ENCODE measurements around the gene FAM209B.
"Not testable (repeated sequence)": the region's sequence is repeated elsewhere in the genome, so short reads cannot be mapped to it uniquely, and the experiment has no call there.

The FAM209B gene, protein sequence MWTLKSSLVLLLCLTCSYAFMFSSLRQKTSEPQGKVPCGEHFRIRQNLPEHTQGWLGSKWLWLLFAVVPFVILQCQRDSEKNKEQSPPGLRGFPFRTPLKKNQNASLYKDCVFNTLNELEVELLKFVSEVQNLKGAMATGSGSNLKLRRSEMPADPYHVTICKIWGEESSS

GRCh38 chr20:56532946-56533345 lies at the start of gene FAM209B:
TSS of gene FAM209B (plus strand) at chr20:56533246. CDS start at chr20:56533342, 96 bp downstream.
- not testable (repeated sequence) for DNase-seq

GRCh38 chr20:56483970-56484369 lies 49.1 kb upstream of the FAM209B start:
- no peak for DNase-seq

DNA sequence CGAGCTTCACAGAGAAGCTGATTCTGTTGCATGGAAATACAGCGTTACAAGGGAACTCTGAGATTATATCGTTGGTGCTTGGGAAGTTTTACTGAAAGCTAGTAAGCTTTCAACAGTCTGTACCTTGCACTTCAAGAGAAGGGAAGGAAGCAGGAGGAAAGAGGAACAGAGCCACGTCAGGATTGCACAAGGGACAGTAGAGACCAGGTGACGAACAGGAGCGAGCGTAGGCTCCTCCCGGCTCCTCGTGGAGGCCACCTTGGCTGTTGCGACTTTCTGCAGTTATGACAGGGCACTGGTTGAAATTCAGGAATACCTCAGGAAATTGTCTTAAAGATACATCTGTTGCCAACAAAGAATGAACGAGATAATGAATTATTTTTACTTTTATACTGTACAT lies 45.8 kb upstream of the FAM209B start:
- DNase-seq = no peak

GRCh38 chr20:56488566-56488965 lies 44.5 kb upstream of the FAM209B start:
- no peak for DNase-seq

- DNase-seq = no peak
These were observed 31.9 kb upstream of the FAM209B start for GRCh38 chr20:56501116-56501515.

DNA sequence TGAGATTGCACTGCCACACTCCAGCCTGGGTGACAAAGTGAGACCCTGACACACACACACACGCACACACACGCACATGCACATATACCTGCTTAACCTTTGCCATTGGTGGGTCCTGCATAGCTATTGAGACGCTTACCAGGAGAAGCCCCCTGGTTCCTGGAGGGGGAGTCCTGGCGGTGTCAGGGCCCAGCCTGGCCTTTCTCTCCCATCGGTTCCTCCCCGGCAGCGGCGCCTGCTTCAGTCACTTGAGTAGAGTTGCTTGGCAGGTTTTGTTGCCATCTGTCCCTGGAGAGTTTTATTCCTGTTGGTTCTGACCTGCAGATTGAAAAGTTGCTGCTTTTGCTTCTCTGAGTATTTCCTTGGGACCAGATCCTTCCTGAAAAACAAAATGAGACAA lies 29.1 kb upstream of the FAM209B start:
- DNase-seq = no peak

DNA sequence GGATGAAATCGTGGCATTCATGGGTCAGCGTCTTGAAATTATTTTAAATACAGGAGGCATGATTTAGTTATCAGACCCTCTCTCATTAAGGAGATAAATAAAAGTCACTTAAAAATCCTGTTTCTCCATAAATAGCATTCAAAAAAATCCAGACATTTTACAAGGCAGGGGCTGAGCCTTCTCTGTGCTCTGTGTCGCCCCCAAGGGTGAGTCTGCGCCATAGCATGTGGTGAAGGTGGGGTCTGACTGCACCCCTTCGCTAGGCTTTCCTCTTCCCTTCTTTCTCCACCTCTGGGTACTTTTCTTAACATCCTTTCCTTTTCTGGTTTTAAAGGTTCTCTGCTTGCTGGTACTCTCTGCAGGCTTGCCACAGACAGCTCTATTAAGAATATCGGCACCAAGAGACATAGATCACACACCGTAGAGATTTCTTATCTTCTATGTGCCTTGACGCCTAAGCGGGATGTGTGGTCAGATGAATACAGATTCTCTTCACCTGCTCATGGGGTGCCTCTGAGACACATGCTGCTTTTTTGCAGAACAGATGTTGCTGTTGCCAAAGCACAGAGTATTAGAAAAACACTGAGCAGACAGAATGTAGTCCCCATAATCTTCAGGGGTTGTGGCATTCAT lies 28.6 kb upstream of the FAM209B start:
- DNase-seq = no peak

GRCh38 chr20:56506103-56506502 lies 26.9 kb upstream of the FAM209B start:
- no peak for DNase-seq

DNA sequence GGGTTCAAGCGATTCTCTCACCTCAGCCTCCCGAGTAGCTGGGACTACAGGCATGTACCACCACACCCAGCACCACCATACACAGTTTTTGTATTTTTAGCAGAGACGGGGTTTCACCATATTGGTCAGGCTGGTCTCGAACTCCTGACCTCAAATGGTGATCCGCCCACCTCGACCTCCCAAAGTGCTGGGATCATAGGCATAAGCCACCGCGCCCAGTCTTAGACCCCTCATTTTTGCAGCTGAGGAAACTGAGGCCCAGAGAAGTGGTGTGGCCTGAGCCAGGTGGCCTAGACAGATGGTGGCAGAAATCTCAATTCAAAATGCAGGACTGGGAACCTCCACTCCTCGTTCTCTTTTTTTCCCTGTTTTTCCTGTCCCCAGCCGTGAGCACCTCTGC lies 21.1 kb upstream of the FAM209B start:
- no peak for DNase-seq

DNA sequence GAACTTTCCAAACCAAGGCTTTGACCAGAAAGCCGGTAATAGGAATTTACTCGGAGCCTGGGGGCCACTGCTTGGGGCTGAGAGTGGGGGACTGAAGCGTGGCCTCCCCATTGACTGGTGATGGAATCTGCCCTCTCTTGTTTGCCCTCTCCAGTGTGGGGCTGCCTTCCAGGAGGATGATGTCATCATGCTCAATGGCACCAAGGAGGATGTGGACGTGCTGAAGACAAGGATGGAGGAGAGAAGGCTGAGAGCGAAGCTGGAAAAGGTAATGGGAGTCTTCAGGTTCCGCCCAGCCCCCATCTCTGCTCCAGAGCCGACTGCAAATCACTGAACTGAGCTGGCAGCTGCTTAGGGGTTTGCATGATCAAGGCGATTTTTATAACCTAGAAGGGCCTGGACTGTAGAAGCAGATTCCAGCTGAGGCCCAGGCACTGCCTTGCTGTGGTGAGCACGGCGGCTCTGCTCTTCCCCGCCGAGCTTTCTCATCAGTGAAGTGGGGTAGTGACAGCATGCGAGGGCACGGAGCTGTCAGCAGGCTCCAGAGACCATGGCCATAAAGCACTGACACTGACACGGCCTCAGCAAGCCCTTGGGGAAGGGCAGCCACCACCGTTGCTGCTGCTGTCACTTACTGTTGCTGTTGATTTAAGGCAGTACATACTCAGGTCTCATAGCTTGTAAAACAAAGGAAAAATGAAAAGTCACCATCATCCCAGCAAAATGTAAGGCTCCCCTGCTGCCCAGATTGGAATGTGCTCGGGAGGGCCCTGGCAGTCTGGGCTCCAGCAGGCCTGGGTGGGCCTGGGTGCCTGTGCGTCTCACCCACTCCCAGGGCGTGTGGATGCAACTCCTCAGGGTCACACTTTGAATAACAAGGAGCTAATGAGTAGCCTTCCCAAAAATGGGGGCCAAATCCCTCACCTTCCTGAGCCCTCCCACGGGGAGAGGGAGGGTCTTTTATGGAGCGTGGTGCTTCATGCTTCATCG lies 19.6 kb upstream of the FAM209B start:
- no peak for DNase-seq

- no peak for DNase-seq
These were observed 16.4 kb upstream of the FAM209B start for GRCh38 chr20:56516631-56517030.

DNA sequence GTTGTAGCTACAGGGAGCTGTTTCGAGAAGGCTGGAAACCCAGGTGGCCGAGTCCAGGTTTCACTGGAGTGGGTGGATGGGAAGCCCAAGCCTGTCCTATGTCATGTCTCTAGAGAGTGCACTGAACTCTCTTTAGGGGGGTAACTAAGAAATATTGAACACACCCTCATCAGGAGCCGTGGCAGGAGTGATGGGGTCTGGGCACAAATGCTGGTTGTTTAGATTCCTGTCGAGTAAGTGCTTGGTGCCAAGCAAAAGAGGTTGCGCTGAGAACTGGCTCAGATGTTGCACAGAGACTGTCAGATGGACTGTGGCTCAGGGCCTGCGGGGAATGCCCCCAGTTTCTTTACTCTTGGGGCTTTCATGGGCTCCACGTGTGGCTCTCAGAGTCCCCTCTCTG lies 15.8 kb upstream of the FAM209B start:
- no peak for DNase-seq

DNA sequence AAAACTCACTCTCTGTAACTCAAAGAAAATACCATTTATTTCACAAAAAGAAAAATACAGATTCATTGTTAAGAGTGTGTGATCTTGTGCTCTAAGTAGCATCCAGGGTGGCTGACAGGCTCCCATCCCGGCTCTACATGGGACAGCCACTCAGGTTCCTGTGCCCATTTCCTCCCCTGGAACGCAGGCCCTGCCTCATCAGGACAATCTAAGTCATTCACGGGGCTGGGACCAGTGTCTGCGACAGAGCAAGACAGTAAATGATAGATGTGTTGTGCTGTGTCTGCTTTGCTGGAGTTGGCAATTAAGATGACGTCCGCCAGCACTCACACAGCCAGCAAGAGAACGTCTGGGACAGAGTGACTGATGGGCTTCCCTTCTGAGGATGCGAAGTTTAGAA lies 15.4 kb upstream of the FAM209B start:
- no peak for DNase-seq

DNA sequence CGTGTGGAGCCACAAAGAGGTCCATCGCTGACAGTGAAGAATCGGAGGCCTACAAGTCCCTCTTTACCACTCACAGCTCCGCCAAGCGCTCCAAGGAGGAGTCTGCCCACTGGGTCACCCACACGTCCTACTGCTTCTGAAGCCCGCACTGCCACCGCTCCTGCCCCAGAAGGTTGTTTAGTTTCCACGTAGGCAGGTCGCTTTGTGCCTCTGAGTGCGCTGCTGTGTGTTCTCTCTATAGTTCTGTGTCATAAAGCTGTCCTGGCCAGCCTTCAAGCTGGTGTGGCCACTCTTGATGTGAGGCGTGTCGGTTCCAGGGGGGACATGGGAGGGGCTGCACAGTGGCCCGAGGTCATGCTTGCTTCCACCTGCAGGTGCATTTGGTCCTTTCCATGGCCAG lies 14.9 kb upstream of the FAM209B start:
- no peak for DNase-seq

DNA sequence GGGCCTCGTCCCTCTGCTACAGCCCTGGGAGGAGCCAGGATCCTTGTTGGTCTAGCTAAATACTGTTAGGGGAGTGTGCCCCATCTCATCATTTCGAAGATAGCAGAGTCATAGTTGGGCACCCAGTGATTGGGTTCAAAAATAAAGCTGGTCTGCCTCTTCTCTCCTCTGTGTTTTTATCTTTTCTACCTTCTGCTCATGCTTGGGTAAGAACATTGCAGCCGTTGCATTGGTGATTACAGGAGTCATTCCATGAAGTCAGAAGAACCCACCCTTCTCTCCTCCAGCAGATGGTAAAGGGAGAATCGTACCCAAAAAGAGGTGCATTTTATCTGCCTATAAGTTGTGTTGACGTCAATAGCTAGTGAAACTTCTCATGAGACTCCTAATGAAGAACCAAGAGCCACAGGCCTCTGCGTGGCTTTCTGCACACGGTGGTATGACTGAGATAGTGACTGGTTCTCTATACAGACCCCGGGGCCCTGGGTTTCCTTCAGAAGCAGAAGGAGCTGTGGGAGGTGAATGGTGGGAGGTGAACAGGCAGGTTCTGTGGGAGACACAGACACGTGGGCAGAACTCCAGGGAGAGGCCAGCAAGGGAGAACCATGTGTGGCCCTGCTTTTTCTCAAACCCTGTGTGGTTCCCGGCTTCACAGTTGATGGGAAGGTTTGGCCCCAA lies 14.2 kb upstream of the FAM209B start:
- DNase-seq = no peak

GRCh38 chr20:56519551-56519950 lies 13.5 kb upstream of the FAM209B start:
- DNase-seq = no peak

DNA sequence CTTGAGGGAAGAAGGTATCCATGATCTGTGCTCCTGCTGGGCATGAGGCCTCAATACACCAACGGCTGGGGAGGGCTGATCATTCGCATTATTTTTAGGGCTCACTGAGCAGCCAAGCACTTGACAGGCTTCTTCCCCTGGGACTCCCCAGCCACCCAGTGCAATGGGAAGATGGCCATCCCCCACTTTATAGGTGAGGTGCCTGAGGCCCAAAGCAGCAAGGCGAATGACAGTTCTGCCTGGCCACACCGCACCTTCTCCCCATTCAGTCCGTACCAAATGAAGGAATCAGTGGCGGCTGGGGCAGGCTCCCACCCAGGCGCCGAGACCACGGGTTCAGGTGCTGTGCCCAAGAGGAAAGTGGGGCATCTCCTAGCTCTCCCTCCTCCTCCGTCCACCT lies 12.9 kb upstream of the FAM209B start:
- no peak for DNase-seq

DNA sequence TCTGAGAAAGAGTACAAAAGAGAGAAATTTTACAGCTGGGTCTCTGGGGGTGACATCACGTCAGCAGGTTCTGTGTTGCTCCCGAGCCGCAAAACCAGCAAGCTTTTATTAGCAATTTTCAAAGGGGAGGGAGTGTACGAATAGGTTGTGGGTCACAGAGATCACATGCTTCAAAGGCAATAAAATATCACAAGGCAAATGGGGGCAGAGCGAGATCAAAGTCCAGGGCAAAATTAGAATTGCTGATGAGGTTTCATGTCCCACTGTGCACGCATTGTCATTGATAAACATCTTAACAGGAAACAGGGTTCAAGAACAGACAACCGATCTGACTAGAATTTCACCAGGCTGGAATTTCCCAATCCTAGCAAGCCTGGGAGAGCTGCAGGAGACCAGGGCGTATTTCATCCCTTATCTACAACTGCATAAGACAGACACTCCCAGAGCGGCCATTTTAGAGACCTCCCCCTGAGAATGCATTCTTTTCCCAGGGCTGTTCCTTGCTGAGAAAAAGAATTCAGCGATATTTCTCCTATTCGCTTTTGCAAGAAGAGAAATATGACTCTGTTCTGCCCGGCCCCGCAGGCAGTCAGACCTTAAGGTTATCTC lies 12.2 kb upstream of the FAM209B start:
- DNase-seq = not testable (repeated sequence)

DNA sequence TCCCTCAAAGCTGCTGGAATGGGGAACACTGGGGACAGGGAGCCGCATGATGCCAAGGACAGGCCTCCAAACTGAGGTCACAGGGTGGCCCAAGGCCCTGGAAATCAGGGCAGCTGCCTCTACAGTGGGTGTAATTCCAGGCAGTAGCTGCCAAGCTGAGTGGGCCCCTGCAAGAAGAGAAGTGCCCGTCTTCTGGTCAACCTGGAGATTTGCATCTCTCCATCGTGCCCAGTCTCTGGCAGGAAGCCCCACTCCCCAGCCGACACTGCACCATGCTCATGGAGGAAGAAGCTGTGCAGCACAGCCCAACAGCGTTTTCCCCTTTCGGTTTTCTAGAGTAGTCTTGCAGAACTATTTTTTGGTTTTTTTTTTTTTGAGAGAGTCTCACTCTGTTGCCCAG lies 10.7 kb upstream of the FAM209B start:
- DNase-seq = no peak

DNA sequence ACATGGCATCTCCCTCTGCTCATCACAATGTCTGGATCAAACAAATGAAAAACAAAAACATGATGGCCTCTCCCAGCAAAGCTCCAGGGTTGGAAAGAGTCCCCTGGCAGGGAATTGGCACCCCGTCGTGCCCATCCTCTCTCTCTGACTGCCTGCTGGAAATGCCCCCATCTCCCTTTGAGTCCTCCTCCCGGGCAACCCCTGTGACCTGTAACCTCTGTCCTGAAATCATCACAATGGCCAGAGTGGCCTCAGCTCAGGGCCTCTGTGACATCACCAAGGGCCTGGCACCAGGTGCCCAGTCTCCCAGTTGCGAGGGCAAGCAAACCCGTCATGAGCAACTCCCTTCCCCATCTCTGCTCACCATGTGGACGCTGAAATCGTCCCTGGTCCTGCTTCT lies 8.6 kb upstream of the FAM209B start, which contains the start of gene FAM209A:
TSS of gene FAM209A (plus strand) at position 301 of the 400 bp plus-strand sequence. CDS start at position 366, 65 bp downstream.
- DNase-seq = not testable (repeated sequence)

DNA sequence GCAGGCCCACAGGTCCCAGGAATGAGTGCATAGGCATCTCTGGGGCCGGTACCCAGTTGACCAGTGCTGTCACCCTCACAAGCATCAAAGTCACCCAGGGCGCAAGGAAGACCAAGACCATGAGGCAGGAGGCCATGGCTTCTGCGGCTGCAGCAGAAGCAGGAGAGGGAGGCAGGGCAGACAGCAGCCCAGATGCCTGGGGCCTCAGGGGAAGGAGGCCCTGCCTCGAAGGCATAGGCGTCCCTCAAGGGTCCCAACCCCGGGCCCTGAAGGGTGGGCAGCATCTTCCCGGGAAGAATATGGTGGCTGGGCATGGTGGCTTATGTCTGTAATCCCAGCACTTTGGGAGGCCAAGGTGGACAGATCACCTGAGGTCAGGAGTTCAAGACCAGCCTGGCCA lies 5.5 kb upstream of the FAM209B start:
- DNase-seq = no peak

DNA sequence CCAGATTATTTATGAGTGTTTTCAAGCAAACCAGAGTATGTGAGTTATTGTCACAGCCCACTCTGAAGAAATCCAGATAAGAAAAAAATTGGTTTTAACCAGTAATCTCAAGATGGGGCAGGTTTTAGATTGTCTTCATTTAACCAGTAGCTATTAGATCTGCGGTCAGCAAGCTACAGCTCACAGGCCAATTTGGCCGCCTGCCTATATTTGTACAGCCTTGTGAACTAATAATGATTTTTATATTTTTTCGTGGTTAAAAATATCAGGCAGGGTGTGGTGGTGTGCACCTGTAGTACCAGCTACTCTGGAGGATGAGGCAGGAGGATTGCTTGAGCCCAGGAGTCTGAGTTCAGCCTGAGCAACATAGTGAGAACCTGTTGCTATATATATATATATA lies 5.0 kb downstream of the FAM209B start:
- no peak for DNase-seq

DNA sequence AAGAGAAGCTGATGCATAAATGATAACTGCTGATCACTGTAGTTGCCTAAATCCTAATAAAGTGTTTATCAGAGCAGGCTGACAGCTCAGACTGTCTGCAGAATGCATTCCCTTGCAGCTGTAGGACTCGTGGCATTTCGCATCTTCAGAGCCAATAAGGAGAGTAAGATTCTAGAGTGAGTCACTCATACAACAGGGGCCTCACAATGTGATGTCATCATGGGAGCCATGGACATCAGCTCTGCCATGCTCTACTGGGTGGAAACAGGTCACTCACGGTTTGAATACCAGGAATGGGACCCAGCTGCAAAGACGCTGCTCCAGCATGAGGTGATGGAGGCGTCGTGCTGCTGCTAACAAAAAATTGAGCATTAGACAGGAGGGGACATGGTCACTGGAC lies 7.4 kb downstream of the FAM209B start:
- no peak for DNase-seq

All from NCI-H2171 (cell line).